K562 (cell line): ENCODE results near the gene CALML3. TPM values are rescaled to one million over a fixed set of nuclear protein-coding genes. Genes with fewer than 3 reads are reported as not detected.

Experiments
- ATAC-seq: fragments of 200-7000 bp; cut with Tn5 transposase; 3 replicates; pipeline ENCODE4 v1.9.1; 2020; ENCODE audit warnings: moderate library complexity
- BruUV-seq: library from RNA; stranded (reverse); fragments of 400-500 nt; replicated peaks from 2 replicates; lab custom pipeline; 2021; lab: Mats Ljungman, UMichigan
- CTCF ChIA-PET: fragments of 300-600 bp; formaldehyde crosslinking; extraction: SDS; loops from one replicate; lab custom pipeline; 2021; ENCODE audit warnings: low intra/inter-chr PET ratio; lab: Yijun Ruan, JAX
- POLR2A ChIA-PET: fragments of 300-600, 350-650 bp; sonication (Branson Sonifier 250); formaldehyde crosslinking; extraction: SDS; loops from one replicate; lab custom pipeline; 2021; ENCODE audit warnings: antibody characterized with exemption, inconsistent platforms; lab: Yijun Ruan, JAX
- DNase-seq, 4 experiments: peaks; one replicate each; pipeline versions ENCODE4 v3.0.0 to v3.0.0-alpha.2; 2011 to 2018; ENCODE audit warnings: low spot score in 3 of 4, mixed read lengths in 3 of 4; ENCODE audit errors: extremely low read depth in 1 of 4
- FAIRE-seq: peaks from 2 replicates; lab custom pipeline; 2011; peaks lifted over from hg19 to GRCh38; lab: Jason Lieb, UNC
- H2AFZ ChIP-seq: 2 replicates; pipeline ENCODE4 v1.6.0; 2011; ENCODE audit warnings: low read depth, low read length, control low read depth, inconsistent platforms
- H3K27ac ChIP-seq: fragments of 200-600 bp; 3 replicates; pipeline ENCODE4 v1.8.0; 2011; ENCODE audit warnings: low read depth, mild to moderate bottlenecking, control low read depth, inconsistent platforms, low read length, moderate library complexity, mixed read lengths; ENCODE audit errors: extremely low read depth
- H3K27me3 ChIP-seq, 2 experiments: fragments of 300-600 bp in 1 of 2; 2 replicates in 1 of 2; 3 replicates in 1 of 2; pipeline versions ENCODE4 v1.6.0 to v1.8.0; 2011; ENCODE audit warnings: inconsistent platforms in 2 of 2, low read length in 2 of 2, mild to moderate bottlenecking in 1 of 2, mixed read lengths in 1 of 2, moderate library complexity in 1 of 2; ENCODE audit not compliant: control insufficient read depth in 2 of 2, insufficient read depth in 2 of 2
- H3K36me3 ChIP-seq: fragments of 300-600 bp; 3 replicates; pipeline ENCODE4 v1.8.0; 2011; ENCODE audit warnings: mild to moderate bottlenecking, low read length, inconsistent platforms; ENCODE audit not compliant: control insufficient read depth, insufficient read depth
- H3K4me1 ChIP-seq, 2 experiments: fragments of 200-600 bp in 1 of 2; replicated peaks in 1 of 2; 2 replicates in 1 of 2; 3 replicates in 1 of 2; pipeline versions ENCODE4 v1.5.1 to v1.8.0; 2011; ENCODE audit warnings: inconsistent platforms in 2 of 2, low read length in 2 of 2, mild to moderate bottlenecking in 1 of 2, mixed read lengths in 1 of 2, moderate library complexity in 1 of 2; ENCODE audit not compliant: control insufficient read depth in 2 of 2, insufficient read depth in 2 of 2
- H3K4me2 ChIP-seq: 2 replicates; pipeline ENCODE4 v1.6.1; 2011; ENCODE audit warnings: low read length, control low read depth, inconsistent platforms, mixed read lengths; ENCODE audit not compliant: insufficient read depth
- H3K4me3 ChIP-seq: fragments of 200-600 bp; sonication (generic), shearing (Covaris generic); 2 replicates; pipeline ENCODE4 v1.5.1; 2016; ENCODE audit warnings: control low read depth, inconsistent platforms
- H3K79me2 ChIP-seq: fragments of 200-600 bp; 3 replicates; pipeline ENCODE4 v1.8.0; 2011; ENCODE audit warnings: low read length, inconsistent platforms; ENCODE audit not compliant: control insufficient read depth, insufficient read depth
- H3K9ac ChIP-seq, 2 experiments: 2 replicates each; pipeline versions ENCODE4 v1.6.0 to v1.6.1; 2011; ENCODE audit warnings: low read depth in 2 of 2, low read length in 2 of 2, control low read depth in 1 of 2, inconsistent platforms in 1 of 2, mild to moderate bottlenecking in 1 of 2, mixed read lengths in 1 of 2; ENCODE audit not compliant: insufficient read depth in 1 of 2
- H3K9me1 ChIP-seq: one replicate; pipeline ENCODE4 v1.6.0; 2011; ENCODE audit warnings: inconsistent platforms, mild to moderate bottlenecking, low read length, moderate library complexity; ENCODE audit not compliant: control insufficient read depth, insufficient read depth
- H3K9me3 ChIP-seq: replicated peaks from 2 replicates; pipeline ENCODE4 v1.5.1; 2011; ENCODE audit warnings: low read depth, low read length, inconsistent platforms; ENCODE audit not compliant: control insufficient read depth, insufficient read depth
- H4K20me1 ChIP-seq: replicated peaks from 2 replicates; pipeline ENCODE4 v1.6.1; 2011; ENCODE audit warnings: low read length, inconsistent platforms, mixed read lengths; ENCODE audit not compliant: control insufficient read depth, insufficient read depth
- ASH1L ChIP-seq: fragments of 450-650 bp; IDR thresholded peaks from 2 replicates; pipeline ENCODE4 v1.6.1; 2018; ENCODE audit warnings: borderline replicate concordance, mild to moderate bottlenecking, low read depth; ENCODE audit not compliant: partially characterized antibody
- CCAR2 ChIP-seq: fragments of 200-400 bp; formaldehyde crosslinking; IDR thresholded peaks from 2 replicates; pipeline ENCODE4 v1.6.1; 2017; ENCODE audit warnings: mild to moderate bottlenecking, low read depth, low read length
- ELF2 ChIP-seq: fragments of 250-450 bp; sonication (Bioruptor Pico); IDR thresholded peaks from 2 replicates; pipeline ENCODE4 v1.5.0; 2021; ENCODE audit warnings: mild to moderate bottlenecking
- FIP1L1 ChIP-seq: fragments of 200-400 bp; formaldehyde crosslinking; IDR thresholded peaks from 2 replicates; pipeline ENCODE4 v1.6.1; 2018; ENCODE audit warnings: mild to moderate bottlenecking, low read depth, low read length; ENCODE audit not compliant: poor library complexity, severe bottlenecking
- FOXP1 ChIP-seq: sonication (generic); formaldehyde crosslinking; IDR thresholded peaks from 2 replicates; pipeline ENCODE4 v1.8.0; 2022; ENCODE audit warnings: mild to moderate bottlenecking, missing genetic modification reagents
- HCFC1 ChIP-seq: IDR thresholded peaks from 2 replicates; pipeline ENCODE4 v1.6.1; 2012; ENCODE audit warnings: low read depth, low read length, improper control_type of control experiment
- NELFE ChIP-seq: IDR thresholded peaks from 2 replicates; pipeline ENCODE4 v1.6.1; 2011; ENCODE audit warnings: mild to moderate bottlenecking; ENCODE audit not compliant: insufficient read depth, insufficient read length
- NR1H2 ChIP-seq: sonication (generic); formaldehyde crosslinking; IDR thresholded peaks from 2 replicates; pipeline ENCODE4 v1.4.0; 2020; ENCODE audit warnings: mild to moderate bottlenecking, missing genetic modification reagents
- RBM25 ChIP-seq: fragments of 200-400 bp; formaldehyde crosslinking; IDR thresholded peaks from 2 replicates; pipeline ENCODE4 v1.6.1; 2018; ENCODE audit warnings: low read length, low read depth, moderate library complexity; ENCODE audit not compliant: severe bottlenecking
- SRSF3 ChIP-seq: fragments of 200-400 bp; formaldehyde crosslinking; IDR thresholded peaks from 2 replicates; pipeline ENCODE4 v1.6.1; 2016; ENCODE audit warnings: mild to moderate bottlenecking, low read length, moderate library complexity; ENCODE audit not compliant: insufficient read depth
- STAT6 ChIP-seq: sonication (generic); formaldehyde crosslinking; IDR thresholded peaks from 2 replicates; pipeline ENCODE4 v1.8.1; 2023; ENCODE audit warnings: mild to moderate bottlenecking, missing genetic modification reagents
- TEAD4 ChIP-seq, 2 experiments: sonication (generic) in 1 of 2; formaldehyde crosslinking in 1 of 2; IDR thresholded peaks; 2 replicates each; pipeline versions ENCODE4 v1.6.1 to v1.8.0; 2012 to 2022; ENCODE audit warnings: borderline replicate concordance in 1 of 2, inconsistent platforms in 1 of 2, low read length in 1 of 2, mild to moderate bottlenecking in 1 of 2, missing genetic modification reagents in 1 of 2
- WGBS: fragments of 100-300 bp; shearing (Covaris generic); methylation state at CpG from one replicate; pipeline ENCODE4 v1.1.6; 2016; ENCODE audit warnings: low coverage, mixed read lengths; ENCODE audit not compliant: insufficient coverage; ENCODE audit errors: missing lambda C conversion rate; 5-methylcytosine and 5-hydroxymethylcytosine counted together
- in situ Hi-C: fragments of 300-500 bp; cut with MboI; formaldehyde crosslinking; loops from 4 replicates; pipeline ENCODE4 v1.15.0; 2018; ENCODE audit warnings: inconsistent platforms, mixed read lengths
- intact Hi-C: fragments of 100-400 bp; cut with micrococcal nuclease; formaldehyde crosslinking; loops from 2 replicates; pipeline ENCODE4 v1.14.2; 2022
- polyA plus RNA-seq, 8 experiments: library from polyadenylated mRNA; depleted of rRNA in 4 of 8; stranded (reverse) in 5 of 8; unstranded in 3 of 8; fragments of >200 nt; fragmentation: Nextera tagmentation in 2 of 8; fragmentation: Illumina TruSeq in 1 of 8; extraction: Ambion mirVana in 2 of 8; extraction: Trizol in 1 of 8; gene quantifications; 2 replicates each; pipeline versions ENCODE4 v1.2.1 to v1.2.3, GENCODE V29; 2011 to 2014; ENCODE audit warnings: inconsistent platforms in 1 of 8, missing spikeins in 1 of 8
- total RNA-seq, 7 experiments: library from RNA; depleted of rRNA in 6 of 7; stranded (reverse); fragments of >200 nt in 6 of 7; fragmentation: Illumina TruSeq in 2 of 7; extraction: Trizol in 2 of 7; gene quantifications; 2 replicates each; pipeline versions ENCODE4 v1.2.1 to v1.2.3, GENCODE V29; 2011 to 2021; ENCODE audit warnings: low replicate concordance in 1 of 7
- TF ChIP-seq, protein P1 (sequence below): sonication (generic); formaldehyde crosslinking; IDR thresholded peaks from 2 replicates; pipeline ENCODE4 v1.8.1; 2023; ENCODE audit warnings: missing genetic modification reagents, mild to moderate bottlenecking, borderline replicate concordance

Gene CALML3
- total and polyA plus RNA-seq, 9 of the 15 experiments (the other 6 are each of a cell fraction or from before 2014, with no cell fraction given) = not detected

- POLR2A ChIA-PET = no interaction called here
- Histone ChIP-seq H2AFZ (no peak overlapping the region), H3K4me3 (no peak overlapping the region), H3K36me3 (no peaks in the 10 kb centered on the region), H3K9me1 (no peaks in the 10 kb centered on the region), H3K4me2 (no peak overlapping the region), H3K9me3 (no peaks in the 10 kb centered on the region), H3K27me3 (peaks cover 0 to 6% of the 10 kb centered on the region in 2 experiments; a peak in 2 of 5 replicates), H3K27ac (no peak overlapping the region), H3K79me2 (no peaks in the 10 kb centered on the region), H3K4me1 (peaks cover 21 to 40% of the 10 kb centered on the region in 2 experiments), H3K9ac (no peak overlapping the region), H4K20me1 (no peaks in the 10 kb centered on the region; the same call in 1 of the 2 replicates)
- intact Hi-C loops = no loop called here
- 85% methylated on average over 18 of the region's 18 CpGs for WGBS
- DNase-seq (no peak), ATAC-seq (no peak), FAIRE-seq (no peak)
- in situ Hi-C loops = no loop called here
- CTCF ChIA-PET = no interaction called here
- BruUV-seq = no TSS peak
- TF ChIP-seq ELF2 (CRISPR knock-in tag) = no peak
- no peak for TF ChIP-seq HCFC1
- no peak for TF ChIP-seq FIP1L1
- no peak for TF ChIP-seq STAT6 (CRISPR knock-in tag)
- no peak for TF ChIP-seq RBM25
- no peak for TF ChIP-seq ASH1L
- no peak for TF ChIP-seq FOXP1 (CRISPR knock-in tag)
- TF ChIP-seq, protein P1, sequence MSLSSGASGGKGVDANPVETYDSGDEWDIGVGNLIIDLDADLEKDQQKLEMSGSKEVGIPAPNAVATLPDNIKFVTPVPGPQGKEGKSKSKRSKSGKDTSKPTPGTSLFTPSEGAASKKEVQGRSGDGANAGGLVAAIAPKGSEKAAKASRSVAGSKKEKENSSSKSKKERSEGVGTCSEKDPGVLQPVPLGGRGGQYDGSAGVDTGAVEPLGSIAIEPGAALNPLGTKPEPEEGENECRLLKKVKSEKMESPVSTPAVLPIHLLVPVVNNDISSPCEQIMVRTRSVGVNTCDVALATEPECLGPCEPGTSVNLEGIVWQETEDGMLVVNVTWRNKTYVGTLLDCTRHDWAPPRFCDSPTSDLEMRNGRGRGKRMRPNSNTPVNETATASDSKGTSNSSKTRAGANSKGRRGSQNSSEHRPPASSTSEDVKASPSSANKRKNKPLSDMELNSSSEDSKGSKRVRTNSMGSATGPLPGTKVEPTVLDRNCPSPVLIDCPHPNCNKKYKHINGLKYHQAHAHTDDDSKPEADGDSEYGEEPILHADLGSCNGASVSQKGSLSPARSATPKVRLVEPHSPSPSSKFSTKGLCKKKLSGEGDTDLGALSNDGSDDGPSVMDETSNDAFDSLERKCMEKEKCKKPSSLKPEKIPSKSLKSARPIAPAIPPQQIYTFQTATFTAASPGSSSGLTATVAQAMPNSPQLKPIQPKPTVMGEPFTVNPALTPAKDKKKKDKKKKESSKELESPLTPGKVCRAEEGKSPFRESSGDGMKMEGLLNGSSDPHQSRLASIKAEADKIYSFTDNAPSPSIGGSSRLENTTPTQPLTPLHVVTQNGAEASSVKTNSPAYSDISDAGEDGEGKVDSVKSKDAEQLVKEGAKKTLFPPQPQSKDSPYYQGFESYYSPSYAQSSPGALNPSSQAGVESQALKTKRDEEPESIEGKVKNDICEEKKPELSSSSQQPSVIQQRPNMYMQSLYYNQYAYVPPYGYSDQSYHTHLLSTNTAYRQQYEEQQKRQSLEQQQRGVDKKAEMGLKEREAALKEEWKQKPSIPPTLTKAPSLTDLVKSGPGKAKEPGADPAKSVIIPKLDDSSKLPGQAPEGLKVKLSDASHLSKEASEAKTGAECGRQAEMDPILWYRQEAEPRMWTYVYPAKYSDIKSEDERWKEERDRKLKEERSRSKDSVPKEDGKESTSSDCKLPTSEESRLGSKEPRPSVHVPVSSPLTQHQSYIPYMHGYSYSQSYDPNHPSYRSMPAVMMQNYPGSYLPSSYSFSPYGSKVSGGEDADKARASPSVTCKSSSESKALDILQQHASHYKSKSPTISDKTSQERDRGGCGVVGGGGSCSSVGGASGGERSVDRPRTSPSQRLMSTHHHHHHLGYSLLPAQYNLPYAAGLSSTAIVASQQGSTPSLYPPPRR (CRISPR knock-in tag) = no peak
- no peak for TF ChIP-seq NR1H2 (CRISPR knock-in tag)
- TF ChIP-seq CCAR2 = no peak
- TF ChIP-seq SRSF3 = no peak
- no peak for TF ChIP-seq TEAD4 (IDR thresholded peaks at IDR 0.05; ENCODE audit: low read length)
- no peak for TF ChIP-seq TEAD4 (CRISPR knock-in tag; IDR thresholded peaks at IDR 0.05; ENCODE audit: borderline replicate concordance)
- no peak for TF ChIP-seq NELFE
Measured at GRCh38 chr10:5508161-5508604, 16.6 kb upstream of the CALML3 start.
